H1 (cell line): Measurements from ENCODE around the gene PHC3. TPM values are rescaled to one million over a fixed set of nuclear protein-coding genes. Genes with fewer than 3 reads are reported as not detected.

ENCODE experiments used
- CTCF ChIA-PET: fragments of 300-600 bp; sonication (Branson Sonifier 250); formaldehyde crosslinking; loops from one replicate; lab custom pipeline; 2021; ENCODE audit not compliant: partially characterized antibody; lab: Charles Lee
- POLR2A ChIA-PET: fragments of 300-600 bp; sonication (Branson Sonifier 250); formaldehyde crosslinking; loops from one replicate; lab custom pipeline; 2021; ENCODE audit warnings: inconsistent platforms; ENCODE audit not compliant: partially characterized antibody; lab: Charles Lee
- DNase-seq, 2 experiments: peaks; one replicate each; pipeline versions ENCODE4 v3.0.0 to v3.0.0-alpha.2; 2010 to 2022; ENCODE audit warnings: low spot score in 2 of 2, low read depth in 1 of 2, mixed read lengths in 1 of 2
- FAIRE-seq: peaks from 2 replicates; lab custom pipeline; 2011; peaks lifted over from hg19 to GRCh38; lab: Jason Lieb, UNC
- H2AFZ ChIP-seq: 2 replicates; pipeline ENCODE4 v1.8.1; 2012; ENCODE audit warnings: low read length, inconsistent platforms
- H2AK5ac ChIP-seq: 2 replicates; pipeline ENCODE4 v1.6.1; 2013; ENCODE audit warnings: low read depth, low read length
- H2BK120ac ChIP-seq: replicated peaks from 2 replicates; pipeline ENCODE3; 2013; ENCODE audit warnings: low read depth, low read length, inconsistent platforms
- H2BK12ac ChIP-seq: 2 replicates; pipeline ENCODE4 v1.6.1; 2013; ENCODE audit warnings: low read depth, low read length
- H2BK15ac ChIP-seq: 2 replicates; pipeline ENCODE4 v1.6.1; 2013; ENCODE audit warnings: low read length
- H2BK20ac ChIP-seq: 2 replicates; pipeline ENCODE4 v1.6.1; 2013; ENCODE audit warnings: low read length
- H2BK5ac ChIP-seq: 2 replicates; pipeline ENCODE4 v1.6.1; 2013; ENCODE audit warnings: low read depth, low read length
- H3K14ac ChIP-seq: 2 replicates; pipeline ENCODE4 v1.6.1; 2013; ENCODE audit warnings: inconsistent platforms; ENCODE audit not compliant: insufficient read length
- H3K18ac ChIP-seq: 2 replicates; pipeline ENCODE4 v1.6.1; 2013; ENCODE audit warnings: low read length; ENCODE audit errors: extremely low read depth
- H3K23ac ChIP-seq: 2 replicates; pipeline ENCODE4 v1.6.1; 2013; ENCODE audit warnings: inconsistent platforms; ENCODE audit not compliant: insufficient read length
- H3K23me2 ChIP-seq: 2 replicates; pipeline ENCODE4 v1.6.1; 2013; ENCODE audit warnings: low read depth, low read length
- H3K27ac ChIP-seq: 2 replicates; pipeline ENCODE4 v1.6.1; 2011; ENCODE audit warnings: low read depth, low read length, inconsistent platforms
- H3K27me3 ChIP-seq, 4 experiments: replicated peaks in 1 of 4; 1 replicate in 1 of 4; 2 replicates in 3 of 4; pipeline versions ENCODE4 v1.6.1 to v1.8.1; 2011 to 2013; ENCODE audit warnings: low read length in 3 of 4, mild to moderate bottlenecking in 3 of 4, inconsistent platforms in 2 of 4, mixed read lengths in 2 of 4, moderate library complexity in 1 of 4; ENCODE audit not compliant: control insufficient read depth in 3 of 4, insufficient read depth in 3 of 4; ENCODE audit errors: extremely low read depth in 1 of 4
- H3K36me3 ChIP-seq, 4 experiments: 2 replicates each; pipeline versions ENCODE4 v1.6.1 to v1.8.1; 2011 to 2013; ENCODE audit warnings: mild to moderate bottlenecking in 4 of 4, low read length in 3 of 4, moderate library complexity in 2 of 4, control low read depth in 1 of 4, inconsistent platforms in 1 of 4; ENCODE audit not compliant: insufficient read depth in 4 of 4, control insufficient read depth in 2 of 4
- H3K4ac ChIP-seq: replicated peaks from 2 replicates; pipeline ENCODE3; 2013; ENCODE audit warnings: low read length, low read depth, mixed read lengths, inconsistent platforms; ENCODE audit not compliant: insufficient read length
- H3K4me1 ChIP-seq, 4 experiments: replicated peaks in 1 of 4; 1 replicate in 1 of 4; 2 replicates in 3 of 4; pipeline versions ENCODE4 v1.6.1 to v1.8.1; 2011 to 2013; ENCODE audit warnings: low read length in 3 of 4, inconsistent platforms in 2 of 4, mixed read lengths in 1 of 4; ENCODE audit not compliant: insufficient read depth in 4 of 4, control insufficient read depth in 3 of 4
- H3K4me2 ChIP-seq, 2 experiments: 2 replicates each; pipeline versions ENCODE4 v1.6.1 to v1.8.1; 2011 to 2013; ENCODE audit warnings: low read depth in 2 of 2, low read length in 2 of 2, control low read depth in 1 of 2, inconsistent platforms in 1 of 2, mild to moderate bottlenecking in 1 of 2; ENCODE audit not compliant: insufficient read depth in 1 of 2
- H3K4me3 ChIP-seq, 4 experiments: fragments of 200-600, 300-600 bp in 1 of 4; sonication (generic), shearing (Covaris generic), sonication (Bioruptor Twin) in 1 of 4; 2 replicates each; pipeline versions ENCODE4 v1.5.1 to v1.8.1; 2011 to 2016; ENCODE audit warnings: low read length in 4 of 4, low read depth in 3 of 4, control low read depth in 2 of 4, inconsistent platforms in 2 of 4, mild to moderate bottlenecking in 2 of 4, mixed read lengths in 1 of 4, moderate library complexity in 1 of 4; ENCODE audit not compliant: insufficient read depth in 2 of 4; ENCODE audit errors: extremely low read depth in 1 of 4
- H3K56ac ChIP-seq: replicated peaks from 2 replicates; pipeline ENCODE3; 2013; ENCODE audit warnings: low read depth, mild to moderate bottlenecking, mixed read lengths, low read length, inconsistent platforms; ENCODE audit not compliant: insufficient read length
- H3K79me1 ChIP-seq: 2 replicates; pipeline ENCODE4 v1.6.1; 2013; ENCODE audit warnings: low read depth, low read length, control low read depth
- H3K79me2 ChIP-seq, 2 experiments: 2 replicates each; pipeline versions ENCODE4 v1.6.1 to v1.8.1; 2012 to 2013; ENCODE audit warnings: low read length in 2 of 2, mild to moderate bottlenecking in 2 of 2, inconsistent platforms in 1 of 2; ENCODE audit not compliant: insufficient read depth in 2 of 2, control insufficient read depth in 1 of 2
- H3K9ac ChIP-seq, 4 experiments: replicated peaks in 1 of 4; 1 replicate in 1 of 4; 2 replicates in 3 of 4; pipeline versions ENCODE4 v1.6.1 to v1.8.1; 2011 to 2013; ENCODE audit warnings: low read depth in 3 of 4, low read length in 3 of 4, control low read depth in 2 of 4, mild to moderate bottlenecking in 2 of 4, moderate library complexity in 2 of 4, inconsistent platforms in 1 of 4; ENCODE audit errors: extremely low read depth in 1 of 4
- H3K9me3 ChIP-seq, 2 experiments: 2 replicates each; pipeline versions ENCODE4 v1.6.1 to v1.8.1; 2012 to 2013; ENCODE audit warnings: mild to moderate bottlenecking in 2 of 2, moderate library complexity in 2 of 2, control low read depth in 1 of 2, inconsistent platforms in 1 of 2, low read depth in 1 of 2, low read length in 1 of 2, mixed read lengths in 1 of 2; ENCODE audit not compliant: insufficient read depth in 2 of 2
- H4K20me1 ChIP-seq, 2 experiments: replicated peaks in 1 of 2; 2 replicates each; pipeline versions ENCODE3 to v1.8.1; 2011 to 2013; ENCODE audit warnings: inconsistent platforms in 2 of 2, low read length in 2 of 2, mild to moderate bottlenecking in 1 of 2; ENCODE audit not compliant: insufficient read depth in 2 of 2, control insufficient read depth in 1 of 2
- H4K5ac ChIP-seq: 2 replicates; pipeline ENCODE4 v1.6.1; 2013; ENCODE audit warnings: low read length, low read depth, mixed read lengths, inconsistent platforms; ENCODE audit not compliant: insufficient read length
- H4K8ac ChIP-seq: 2 replicates; pipeline ENCODE4 v1.8.0; 2013; ENCODE audit warnings: mild to moderate bottlenecking, moderate library complexity, low read length, inconsistent platforms; ENCODE audit not compliant: insufficient read depth; ENCODE audit errors: extremely low read depth
- H4K91ac ChIP-seq: replicated peaks from 2 replicates; pipeline ENCODE3; 2013; ENCODE audit warnings: low read length, mixed read lengths, inconsistent platforms; ENCODE audit not compliant: insufficient read length
- CHD1 ChIP-seq: IDR thresholded peaks from 2 replicates; pipeline ENCODE4 v1.6.1; 2012; ENCODE audit warnings: low read depth, low read length, improper control_type of control experiment
- EGR1 ChIP-seq: IDR thresholded peaks from 2 replicates; pipeline ENCODE4 v1.6.1; 2011; ENCODE audit warnings: low read depth, low read length, borderline replicate concordance
- HDAC6 ChIP-seq: IDR thresholded peaks from one replicate; pipeline ENCODE4 v1.7.1; 2012; ENCODE audit warnings: low read depth, mild to moderate bottlenecking, inconsistent platforms, low read length, moderate library complexity
- POLR2A ChIP-seq, 2 experiments: IDR thresholded peaks; 1 replicate in 1 of 2; 2 replicates in 1 of 2; pipeline ENCODE4 v1.6.1; 2011; ENCODE audit warnings: low read depth in 2 of 2, low read length in 2 of 2, mild to moderate bottlenecking in 2 of 2; ENCODE audit errors: control extremely low read depth in 1 of 2
- POU5F1 ChIP-seq: IDR thresholded peaks from 2 replicates; pipeline ENCODE4 v1.6.1; 2011; ENCODE audit warnings: low read depth, mild to moderate bottlenecking, low read length, moderate library complexity
- SAP30 ChIP-seq: fragments of 300-600 bp; sonication (generic); IDR thresholded peaks from 2 replicates; pipeline ENCODE4 v1.7.1; 2012; ENCODE audit warnings: low read length, moderate library complexity, mild to moderate bottlenecking, inconsistent platforms; ENCODE audit not compliant: insufficient read depth, insufficient replicate concordance
- SRF ChIP-seq: IDR thresholded peaks from 2 replicates; pipeline ENCODE4 v1.6.1; 2011; ENCODE audit warnings: mild to moderate bottlenecking, low read depth, low read length, moderate library complexity
- SUZ12 ChIP-seq: fragments of 200-600 bp; sonication (generic); IDR thresholded peaks from 2 replicates; pipeline ENCODE4 v1.6.1; 2012; ENCODE audit warnings: mild to moderate bottlenecking, inconsistent platforms, low read length, moderate library complexity, mixed read lengths
- TAF1 ChIP-seq: IDR thresholded peaks from 2 replicates; pipeline ENCODE4 v1.6.1; 2011; ENCODE audit warnings: mild to moderate bottlenecking, low read depth, low read length
- YY1 ChIP-seq: IDR thresholded peaks from 2 replicates; pipeline ENCODE4 v1.6.1; 2011; ENCODE audit warnings: low read depth, mild to moderate bottlenecking, low read length
- ZNF274 ChIP-seq: IDR thresholded peaks from 2 replicates; pipeline ENCODE4 v1.7.0; 2012; ENCODE audit warnings: low read length, borderline replicate concordance; ENCODE audit errors: extremely low read depth
- WGBS, 2 experiments: shearing (Covaris generic) in 1 of 2; methylation state at CpG; one replicate each; pipeline versions ENCODE4 v1.1.6 to v1.1.7; 2013 to 2015; ENCODE audit warnings: low lambda C conversion rate in 2 of 2, mixed read lengths in 2 of 2, inconsistent platforms in 1 of 2, low coverage in 1 of 2, missing lambda C conversion rate in 1 of 2; ENCODE audit not compliant: insufficient replicate concordance in 2 of 2, insufficient coverage in 1 of 2, insufficient read length in 1 of 2; ENCODE audit errors: extremely low coverage in 1 of 2, missing lambda C conversion rate in 1 of 2; 5-methylcytosine and 5-hydroxymethylcytosine counted together
- polyA plus RNA-seq, 7 experiments: library from polyadenylated mRNA; depleted of rRNA in 3 of 7; stranded (reverse) in 5 of 7; unstranded in 2 of 7; fragments of >200 nt in 5 of 7; fragments of 200-250 nt in 2 of 7; gene quantifications; 1 replicate in 5 of 7; 2 replicates in 1 of 7; 4 replicates in 1 of 7; pipeline versions ENCODE4 v1.2.1 to v1.2.3, GENCODE V29; 2011 to 2013; ENCODE audit warnings: missing spikeins in 2 of 7, mixed read lengths in 2 of 7
- total RNA-seq: library from RNA; stranded (reverse); fragmentation: NEBNext Ultra II Directional; extraction: Animal tissue kit (Norgen Biotek cat#: 25700); gene quantifications from 2 replicates; pipeline ENCODE4 v1.2.1, GENCODE V29; 2021

The PHC3 gene
- total and polyA plus RNA-seq, 2 of the 8 experiments (the other 6 are each of a cell fraction or from before 2014, with no cell fraction given), result 26.4 to 29.2 TPM

- Histone ChIP-seq H2BK5ac (no peak overlapping the region), H2AK5ac (no peak overlapping the region), H3K23me2 (no peaks in the 10 kb centered on the region), H3K18ac (no peak overlapping the region), H3K56ac (no peak overlapping the region), H3K4me2 (no peak overlapping the region), H3K23ac (no peak overlapping the region), H3K79me2 (no peaks in the 10 kb centered on the region), H2AFZ (no peak overlapping the region), H3K27me3 (no peaks in the 10 kb centered on the region), H4K8ac (no peak overlapping the region), H3K9me3 (no peaks in the 10 kb centered on the region), H4K20me1 (no peaks in the 10 kb centered on the region), H3K36me3 (no peaks in the 10 kb centered on the region), H3K4me3 (no peak overlapping the region), H2BK120ac (no peak overlapping the region), H4K91ac (no peak overlapping the region), H3K27ac (no peak overlapping the region), H3K9ac (no peak overlapping the region), H4K5ac (no peak overlapping the region), H2BK12ac (no peak overlapping the region), H3K4me1 (no peaks in the 10 kb centered on the region), H3K79me1 (no peaks in the 10 kb centered on the region), H3K4ac (no peak overlapping the region), H3K14ac (no peak overlapping the region), H2BK20ac (no peak overlapping the region), H2BK15ac (no peak overlapping the region)
- CTCF ChIA-PET, result interaction anchor here (0.6 to 2.0 kb wide), 3 partner anchors 10 to 23 kb away, joined by 3 to 4 read pairs (median 3); no protein-coding TSS in a partner anchor
- POLR2A ChIA-PET, result interaction anchor here (0.6 kb wide), 1 partner anchor 243 kb away, joined by 3 read pairs; no protein-coding TSS in a partner anchor
- DNase-seq (no peak), FAIRE-seq (no peak)
- TF ChIP-seq HDAC6, result no peak
- no peak for TF ChIP-seq SRF
- no peak for TF ChIP-seq EGR1
- TF ChIP-seq SUZ12, result no peak
- no peak for TF ChIP-seq POLR2A (IDR thresholded peaks at IDR 0.05; ENCODE audit: control extremely low read depth in 1 of 2, low read depth in 2 of 2, low read length in 2 of 2)
- no peak for TF ChIP-seq CHD1
- no peak for TF ChIP-seq SAP30
- no peak for TF ChIP-seq POU5F1
- TF ChIP-seq ZNF274, result no peak
- TF ChIP-seq TAF1, result no peak
- TF ChIP-seq YY1, result no peak
- 100% methylated on average over 1 of the region's 1 CpG; no CpG with 5 or more reads in 1 of the 2 experiments for WGBS, 2 experiments
Observed at GRCh38 chr3:170211668-170212067, 30.1 kb upstream of the PHC3 start.
